ENCODE measurements around the gene PLAGL1. TPM values are rescaled to one million over a fixed set of nuclear protein-coding genes. Genes with fewer than 3 reads are reported as not detected.

Gene PLAGL1
- total and polyA plus RNA-seq, 2 of the 8 experiments (the other 6 are each of a cell fraction or from before 2014, with no cell fraction given): 0.94 to 1.1 TPM

- Histone ChIP-seq H3K18ac (ENCODE audit: extremely low read depth, low read length) (no peak overlapping the region), H3K23me2 (ENCODE audit: low read depth, low read length) (no peaks in the 10 kb centered on the region), H3K9ac (replicated peaks in 1 of 4; ENCODE audit: extremely low read depth in 1 of 4, low read depth in 3 of 4, low read length in 3 of 4) (no peak overlapping the region), H2BK5ac (ENCODE audit: low read depth, low read length) (no peak overlapping the region), H3K14ac (ENCODE audit: insufficient read length) (no peak overlapping the region), H3K79me2 (ENCODE audit: control insufficient read depth in 1 of 2, insufficient read depth in 2 of 2, low read length in 2 of 2) (no peaks in the 10 kb centered on the region), H2BK15ac (ENCODE audit: low read length) (no peak overlapping the region), H3K27ac (ENCODE audit: low read depth, low read length) (no peak overlapping the region), H4K91ac (replicated peaks; ENCODE audit: insufficient read length, low read length) (no peak overlapping the region), H2AK5ac (ENCODE audit: low read depth, low read length) (no peak overlapping the region), H2BK12ac (ENCODE audit: low read depth, low read length) (no peak overlapping the region), H2AFZ (ENCODE audit: low read length) (no peak overlapping the region), H3K4me2 (ENCODE audit: insufficient read depth in 1 of 2, low read depth in 2 of 2, low read length in 2 of 2) (no peak overlapping the region), H2BK20ac (ENCODE audit: low read length) (no peak overlapping the region), H3K9me3 (ENCODE audit: insufficient read depth in 2 of 2, low read depth in 1 of 2, low read length in 1 of 2) (no peaks in the 10 kb centered on the region), H3K56ac (replicated peaks; ENCODE audit: insufficient read length, low read depth, low read length) (no peak overlapping the region), H3K4me1 (replicated peaks in 1 of 4; ENCODE audit: control insufficient read depth in 3 of 4, insufficient read depth in 4 of 4, low read length in 3 of 4) (no peaks in the 10 kb centered on the region), H3K36me3 (ENCODE audit: control insufficient read depth in 2 of 4, insufficient read depth in 4 of 4, low read length in 3 of 4) (no peaks in the 10 kb centered on the region), H4K5ac (ENCODE audit: insufficient read length, low read depth, low read length) (no peak overlapping the region), H3K23ac (ENCODE audit: insufficient read length) (no peak overlapping the region), H2BK120ac (replicated peaks; ENCODE audit: low read depth, low read length) (no peak overlapping the region), H3K4me3 (ENCODE audit: extremely low read depth in 1 of 4, insufficient read depth in 2 of 4, low read depth in 3 of 4, low read length in 4 of 4) (no peak overlapping the region), H4K20me1 (replicated peaks in 1 of 2; ENCODE audit: control insufficient read depth in 1 of 2, insufficient read depth in 2 of 2, low read length in 2 of 2) (no peaks in the 10 kb centered on the region), H4K8ac (ENCODE audit: extremely low read depth, insufficient read depth, low read length) (no peak overlapping the region), H3K4ac (replicated peaks; ENCODE audit: insufficient read length, low read depth, low read length) (no peak overlapping the region), H3K27me3 (replicated peaks in 1 of 4; ENCODE audit: control insufficient read depth in 3 of 4, extremely low read depth in 1 of 4, insufficient read depth in 3 of 4, low read length in 3 of 4) (no peaks in the 10 kb centered on the region), H3K79me1 (ENCODE audit: low read depth, low read length) (no peaks in the 10 kb centered on the region)
- TF ChIP-seq MAX (IDR thresholded peaks at IDR 0.05) (no peak), SRF (IDR thresholded peaks at IDR 0.05; ENCODE audit: low read depth, low read length) (no peak), RFX5 (IDR thresholded peaks at IDR 0.05; ENCODE audit: borderline replicate concordance, low read depth, low read length) (no peak), JUN (IDR thresholded peaks at IDR 0.05; ENCODE audit: low read depth, low read length) (no peak)
- 81% methylated on average over 4 of the region's 4 CpGs; no CpG with 5 or more reads in 1 of the 2 experiments for WGBS, 2 experiments (ENCODE audit: extremely low coverage in 1 of 2, insufficient coverage in 1 of 2, insufficient read length in 1 of 2, insufficient replicate concordance in 2 of 2, low coverage in 1 of 2, low lambda C conversion rate in 2 of 2, missing lambda C conversion rate in 1 of 2)
- ChIA-PET CTCF (ENCODE audit: partially characterized antibody) (interaction anchor here (0.6 to 4.0 kb wide), 8 partner anchors 11 to 446 kb away, joined by 3 to 31 read pairs (median 4); partner anchors contain the start of gene ZC2HC1B), POLR2A (ENCODE audit: partially characterized antibody) (no interaction called here)
- no peak for DNase-seq (ENCODE audit: low read depth in 1 of 2, low spot score in 2 of 2)
- no peak for FAIRE-seq
Measured at GRCh38 chr6:144023216-144023615, 15.2 kb upstream of the PLAGL1 start.
